HG02763 (cell line): ENCODE data around the gene ADIRF.
"Not testable (repeated sequence)": the region's sequence is repeated elsewhere in the genome, so short reads cannot be mapped to it uniquely, and the experiment has no call there.

Source experiments
- ATAC-seq: cut with Tn5 transposase; IDR thresholded peaks from one replicate; pipeline ENCODE4 v1.9.1; 2021; ENCODE audit warnings: mild to moderate bottlenecking, moderate library complexity; ENCODE audit not compliant: unreplicated experiment

ADIRF gene

DNA sequence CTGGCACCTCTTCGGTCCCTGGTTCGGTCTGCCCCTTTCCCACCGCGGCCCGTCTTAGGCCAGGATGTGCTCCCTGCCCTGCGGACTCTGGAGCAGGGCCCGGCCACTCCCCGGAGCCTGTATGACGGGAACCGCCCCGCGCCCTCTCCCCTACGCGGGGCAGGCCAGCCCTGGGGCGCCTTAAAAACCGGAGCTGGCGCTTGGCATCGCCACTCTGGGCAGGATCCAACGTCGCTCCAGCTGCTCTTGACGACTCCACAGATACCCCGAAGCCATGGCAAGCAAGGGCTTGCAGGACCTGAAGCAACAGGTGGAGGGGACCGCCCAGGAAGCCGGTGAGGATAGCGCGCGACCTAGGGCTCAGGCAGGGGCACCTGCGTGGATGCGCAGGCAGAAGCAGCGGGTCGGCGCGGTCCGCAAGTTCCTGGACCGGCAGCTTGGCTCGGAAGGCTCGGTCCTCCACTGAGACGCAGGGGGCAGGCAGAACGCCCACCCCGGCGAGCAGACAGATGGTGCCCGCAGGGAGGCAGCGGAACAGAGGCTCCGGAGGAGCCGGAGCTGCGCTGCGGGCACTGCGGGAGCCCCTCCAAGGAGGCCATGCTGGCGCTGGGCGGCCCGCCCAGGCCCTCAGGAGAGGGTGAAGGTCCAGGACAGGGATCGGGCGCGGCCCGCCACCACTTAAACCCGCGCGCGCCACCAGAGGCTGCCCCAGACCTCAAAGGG, at the start of gene ADIRF:
Gene ADIRF, plus strand, starts transcription at position 212 of the 723 bp plus-strand sequence. Its CDS starts 63 bp downstream, at position 275.
- ATAC-seq: no peak

DNA sequence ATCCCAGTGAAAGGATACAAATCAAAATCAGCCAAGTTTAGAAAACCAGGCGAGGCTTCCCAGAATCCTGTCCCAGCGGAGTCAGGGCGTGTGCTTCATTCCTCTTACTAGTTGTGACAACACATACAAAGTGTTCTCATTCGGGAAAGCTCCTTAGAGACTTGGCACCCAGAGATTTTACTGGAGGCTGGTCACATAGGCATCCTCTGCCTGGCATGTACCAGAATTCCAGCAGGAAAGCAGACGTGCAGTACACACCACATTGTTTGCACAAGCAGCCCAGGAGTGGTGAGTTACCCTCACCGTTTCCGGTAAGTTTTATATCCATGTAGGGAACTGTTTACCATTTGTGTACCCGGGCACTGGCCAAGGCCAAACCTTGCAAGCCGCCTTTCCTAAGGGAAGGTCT, 45.7 kb upstream of the ADIRF start:
- no peak for ATAC-seq

DNA sequence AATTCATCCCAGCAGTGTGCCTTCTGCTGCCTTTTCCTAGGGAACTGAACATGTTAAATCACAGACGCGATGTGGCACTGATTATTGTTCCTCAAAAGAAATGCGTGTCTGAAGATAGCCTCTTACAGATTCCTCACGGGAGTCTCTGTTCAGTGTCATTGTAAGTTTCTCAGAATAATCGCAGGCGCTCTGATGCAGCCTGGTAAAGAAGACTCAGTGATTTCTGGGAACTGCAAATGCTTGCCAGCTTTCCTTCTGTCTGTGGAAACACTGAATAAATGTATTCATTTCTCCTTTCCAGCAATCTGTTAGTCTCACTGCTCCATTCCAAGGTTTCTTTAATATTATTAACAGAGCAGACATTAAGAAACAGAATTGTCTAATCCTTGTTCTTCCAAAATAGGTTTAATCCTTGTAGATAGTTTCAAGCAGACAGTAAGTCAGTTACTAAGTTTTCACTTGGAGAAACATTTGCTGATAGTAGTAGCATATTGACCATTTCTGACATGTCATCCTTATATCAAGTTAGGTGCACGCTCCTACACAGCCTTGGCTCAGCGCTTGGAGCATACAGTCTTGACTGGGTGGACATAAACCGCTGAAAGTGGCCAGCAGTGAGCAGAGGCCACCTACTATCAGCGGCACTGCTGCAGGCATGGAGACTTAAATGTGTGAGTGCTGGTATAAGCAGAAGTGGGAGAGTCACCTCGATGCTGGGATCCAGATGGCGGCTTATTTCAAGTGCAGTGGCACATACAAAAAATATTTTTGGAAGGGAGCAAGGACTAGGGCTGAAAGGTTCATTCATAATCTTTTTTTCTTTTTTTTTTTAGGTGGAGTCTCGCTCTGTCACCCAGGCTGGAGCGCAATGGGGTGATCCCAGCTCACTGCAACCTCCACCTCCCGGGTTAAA, 38.6 kb upstream of the ADIRF start:
- ATAC-seq: no peak

DNA sequence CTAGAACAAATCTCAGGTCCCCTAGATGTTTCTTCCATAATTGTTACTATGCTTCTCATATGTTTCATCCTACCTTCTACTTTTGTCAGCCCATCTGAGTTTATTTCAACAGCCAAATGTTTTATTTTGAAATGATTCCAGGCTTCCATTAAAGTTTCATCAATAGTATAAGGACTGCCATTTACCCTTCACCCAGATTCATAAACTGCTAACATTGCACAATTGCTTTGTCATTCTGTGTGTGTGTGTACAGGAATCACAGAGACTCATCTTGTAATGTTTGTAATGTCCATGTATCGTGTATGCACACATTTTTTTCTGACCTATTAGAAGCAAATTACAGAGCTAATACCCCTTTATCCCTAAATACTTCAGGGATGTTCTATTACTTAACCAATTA, 36.4 kb upstream of the ADIRF start:
- ATAC-seq: no peak

DNA sequence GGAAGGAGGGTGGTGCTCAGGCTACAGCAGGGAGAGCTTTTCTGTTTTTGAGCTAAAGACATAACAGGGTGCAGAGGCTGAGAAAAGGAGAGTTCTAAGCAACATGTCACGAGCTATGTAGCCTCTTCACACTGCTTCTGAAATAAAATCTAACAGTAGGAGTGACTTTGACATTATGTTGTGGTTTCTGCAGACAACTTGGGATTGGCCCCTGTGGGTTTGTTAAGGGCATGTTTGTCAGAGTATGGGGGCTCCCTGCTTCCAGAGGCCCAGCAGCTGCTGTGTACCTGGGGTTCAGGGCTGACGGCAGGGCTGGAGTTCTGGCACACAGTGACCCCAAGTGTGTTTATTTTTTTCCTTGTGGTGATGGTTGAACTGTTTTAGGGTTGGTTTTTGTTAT, 35.6 kb upstream of the ADIRF start:
- no peak for ATAC-seq

DNA sequence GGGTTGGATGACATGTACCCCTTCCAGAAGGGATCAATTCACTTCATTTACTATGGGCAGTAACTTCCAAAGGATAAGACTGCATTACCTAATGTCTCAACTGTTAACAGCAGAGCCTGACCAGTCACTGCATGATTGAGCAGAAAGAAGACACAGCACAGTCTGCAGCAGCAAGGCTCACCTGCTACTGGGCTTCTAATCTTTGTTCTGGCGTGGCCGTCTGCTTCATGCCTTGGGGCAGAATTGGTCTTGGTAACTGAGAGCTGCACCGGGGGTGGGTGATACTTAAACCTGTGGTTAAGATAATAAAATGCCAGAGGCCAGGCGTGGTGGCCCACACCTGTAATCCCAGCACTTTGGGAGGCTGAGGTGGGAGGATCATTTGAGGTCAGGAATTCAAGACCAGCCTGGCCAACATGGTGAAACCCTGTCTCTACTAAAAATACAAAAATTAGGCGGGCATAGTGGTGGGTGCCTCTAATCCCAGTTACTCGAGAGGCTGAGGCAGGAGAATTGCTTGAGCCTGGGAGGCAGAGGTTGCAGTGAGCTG, 34.0 kb upstream of the ADIRF start:
- not testable (repeated sequence) for ATAC-seq

DNA sequence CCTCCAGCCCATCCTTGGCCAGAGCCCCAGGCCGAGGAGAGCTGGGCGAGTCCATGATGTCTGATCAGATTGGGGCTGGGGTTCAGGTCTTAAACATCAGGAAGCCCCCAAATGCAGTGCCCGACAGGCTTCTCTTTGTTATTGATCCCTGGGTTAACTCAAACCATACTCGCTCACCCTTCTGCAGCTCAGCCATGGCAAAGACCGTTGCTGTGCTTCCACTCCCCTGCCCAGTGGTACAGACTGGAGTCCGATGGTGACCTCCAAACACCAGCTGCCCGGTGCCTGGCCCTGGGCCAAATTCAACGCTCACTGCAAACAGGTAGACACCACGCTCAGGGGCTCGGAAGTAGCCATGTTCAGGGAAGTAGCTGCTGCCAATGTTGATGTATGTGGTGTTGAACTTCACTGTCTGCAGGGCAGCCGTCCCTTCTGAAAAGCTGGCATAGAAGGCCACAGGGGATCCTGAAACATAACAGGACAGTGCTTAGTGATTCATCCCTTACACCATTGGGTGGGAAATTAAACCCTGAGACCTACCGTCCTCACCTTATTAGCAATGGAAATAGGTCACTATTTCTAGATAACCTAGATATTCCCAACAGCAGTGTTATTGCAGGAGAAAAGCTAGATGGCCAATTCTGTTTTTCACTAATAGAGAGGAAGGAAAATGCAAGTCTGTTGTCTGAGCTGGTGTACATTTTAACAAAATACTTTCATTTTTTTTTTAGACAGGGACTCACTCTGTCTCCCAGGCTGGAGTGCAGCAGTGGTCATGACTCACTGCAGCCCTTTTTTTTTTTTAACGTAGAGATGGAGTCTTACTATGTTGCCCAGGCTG, 31.4 kb upstream of the ADIRF start:
- ATAC-seq: no peak

DNA sequence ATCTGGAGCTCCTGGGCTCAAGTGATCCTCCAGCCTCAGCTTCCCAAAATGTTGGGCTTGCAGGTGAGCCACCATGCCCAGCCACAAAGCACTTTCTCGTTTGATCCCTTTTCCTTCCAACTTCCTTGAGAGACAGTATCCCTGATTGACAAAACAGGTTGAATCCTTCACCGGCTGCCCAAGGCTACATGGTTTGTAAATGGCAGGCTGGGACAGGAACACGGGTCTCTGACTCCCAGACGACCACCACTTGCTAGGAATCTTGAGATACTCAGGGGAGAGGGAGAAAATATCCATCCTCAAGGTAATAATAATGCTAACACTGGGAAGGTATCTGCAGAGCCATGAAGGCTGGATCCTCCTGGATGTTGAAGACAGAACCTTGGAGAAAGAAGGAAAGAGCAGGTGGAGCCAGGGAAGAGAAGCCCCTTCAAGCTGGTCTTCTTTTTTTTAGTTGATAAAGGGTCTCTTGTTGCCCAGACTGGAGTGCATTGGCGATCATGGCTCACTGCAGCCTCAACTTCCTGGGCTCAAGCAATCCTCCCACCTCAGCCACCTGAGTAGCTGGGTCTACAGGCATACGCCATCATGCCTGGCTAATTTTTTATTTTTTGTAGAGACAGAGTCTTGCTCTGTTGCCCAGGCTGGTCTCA, 30.7 kb upstream of the ADIRF start:
- ATAC-seq: no peak

DNA sequence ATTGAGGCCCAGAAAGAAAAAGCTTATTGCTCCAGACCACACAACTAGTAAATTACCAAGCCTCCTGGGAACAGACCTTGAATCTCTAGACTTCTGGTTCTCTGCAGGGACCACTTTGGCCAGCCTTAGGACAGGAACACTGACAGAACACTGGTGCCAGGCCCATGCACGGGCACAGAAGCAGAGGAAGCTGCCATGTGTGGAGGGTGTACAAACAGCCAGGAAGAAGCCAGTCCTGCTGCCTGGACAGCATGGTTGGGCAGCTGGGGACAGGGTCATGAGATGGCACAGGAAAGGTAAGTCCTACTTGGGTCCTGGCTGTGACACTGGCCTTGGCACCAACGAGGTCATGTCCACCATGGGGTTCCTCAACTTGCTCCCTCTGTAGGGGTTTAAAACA, 30.0 kb upstream of the ADIRF start:
- no peak for ATAC-seq

DNA sequence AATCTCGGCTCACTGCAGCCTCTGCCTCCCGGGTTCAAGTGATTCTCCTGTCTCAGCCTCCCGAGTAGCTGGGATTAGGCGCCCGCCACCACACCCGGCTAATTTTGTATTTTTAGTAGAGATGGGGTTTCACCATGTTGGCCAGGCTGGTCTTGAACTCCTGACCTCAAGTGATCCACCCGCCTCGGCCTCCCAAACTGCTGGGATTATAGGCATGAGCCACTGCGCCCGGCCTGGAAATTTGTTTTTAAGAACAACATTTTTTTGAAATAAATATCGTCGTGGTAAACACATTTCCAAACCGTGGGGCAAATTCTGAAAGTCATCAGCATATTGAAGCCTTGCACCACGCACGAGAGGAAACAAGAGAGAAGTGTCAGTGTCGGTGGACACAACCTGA, 28.2 kb upstream of the ADIRF start:
- ATAC-seq: not testable (repeated sequence)

DNA sequence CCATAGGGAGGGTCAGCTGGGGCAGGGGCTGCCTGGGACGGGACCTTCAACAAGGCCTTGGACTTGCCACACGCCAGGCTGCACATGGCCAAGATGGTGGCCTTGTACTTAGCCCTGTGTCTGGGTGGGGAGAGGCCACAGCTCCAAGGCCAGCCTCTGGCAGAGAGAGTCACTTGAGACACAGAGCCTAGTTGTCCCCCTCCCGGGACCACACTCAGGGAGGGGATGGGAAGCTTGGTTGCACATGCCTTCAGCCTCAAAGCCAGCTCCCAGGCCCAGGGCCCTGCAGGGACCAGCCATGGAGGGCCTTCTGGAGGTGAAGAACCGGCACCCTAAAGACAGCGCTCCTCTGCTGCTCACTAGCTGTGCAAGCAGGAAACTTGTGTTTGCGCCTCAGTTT, 27.6 kb upstream of the ADIRF start:
- no peak for ATAC-seq

DNA sequence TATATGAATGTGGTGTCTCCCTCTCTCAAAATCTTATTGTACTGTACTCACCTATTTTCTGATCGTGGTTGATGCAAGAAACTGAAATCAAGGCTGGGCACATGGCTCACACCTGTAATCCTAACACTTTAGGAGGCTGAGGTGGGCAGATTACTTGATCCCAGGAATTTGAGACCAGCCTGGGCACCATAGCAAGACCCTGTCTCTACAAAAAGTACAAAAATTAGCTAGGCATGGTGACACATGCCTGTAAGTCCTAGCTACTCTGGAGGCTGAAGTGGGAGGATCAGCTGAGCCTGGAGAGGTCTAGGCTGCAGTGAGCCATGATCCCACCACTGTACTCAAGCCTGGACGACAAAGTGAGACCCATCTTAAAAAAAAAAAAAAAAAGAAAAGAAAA, 26.9 kb upstream of the ADIRF start:
- ATAC-seq: no peak

DNA sequence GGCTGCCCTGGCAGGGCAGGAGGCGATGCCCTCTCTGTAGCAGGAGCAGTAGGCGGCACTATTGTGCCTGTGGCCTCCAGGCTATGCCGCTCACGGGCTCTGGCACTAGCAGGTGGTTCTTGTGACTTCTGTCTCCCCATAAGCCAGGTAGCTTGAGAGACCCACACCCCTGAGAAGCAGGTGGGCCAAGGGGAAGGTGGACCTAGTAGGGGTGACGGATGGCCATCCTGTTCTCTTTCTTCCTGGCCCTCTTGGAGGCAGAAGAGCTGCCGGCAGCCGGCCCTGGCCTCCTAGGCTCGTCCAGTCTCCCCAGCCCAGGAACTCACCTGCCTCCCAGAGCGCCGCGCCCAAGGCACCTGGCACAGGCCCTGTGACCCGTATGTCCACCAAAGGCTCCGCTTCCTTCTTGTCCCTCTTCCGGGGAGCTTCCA, 26.3 kb upstream of the ADIRF start:
- no peak for ATAC-seq

DNA sequence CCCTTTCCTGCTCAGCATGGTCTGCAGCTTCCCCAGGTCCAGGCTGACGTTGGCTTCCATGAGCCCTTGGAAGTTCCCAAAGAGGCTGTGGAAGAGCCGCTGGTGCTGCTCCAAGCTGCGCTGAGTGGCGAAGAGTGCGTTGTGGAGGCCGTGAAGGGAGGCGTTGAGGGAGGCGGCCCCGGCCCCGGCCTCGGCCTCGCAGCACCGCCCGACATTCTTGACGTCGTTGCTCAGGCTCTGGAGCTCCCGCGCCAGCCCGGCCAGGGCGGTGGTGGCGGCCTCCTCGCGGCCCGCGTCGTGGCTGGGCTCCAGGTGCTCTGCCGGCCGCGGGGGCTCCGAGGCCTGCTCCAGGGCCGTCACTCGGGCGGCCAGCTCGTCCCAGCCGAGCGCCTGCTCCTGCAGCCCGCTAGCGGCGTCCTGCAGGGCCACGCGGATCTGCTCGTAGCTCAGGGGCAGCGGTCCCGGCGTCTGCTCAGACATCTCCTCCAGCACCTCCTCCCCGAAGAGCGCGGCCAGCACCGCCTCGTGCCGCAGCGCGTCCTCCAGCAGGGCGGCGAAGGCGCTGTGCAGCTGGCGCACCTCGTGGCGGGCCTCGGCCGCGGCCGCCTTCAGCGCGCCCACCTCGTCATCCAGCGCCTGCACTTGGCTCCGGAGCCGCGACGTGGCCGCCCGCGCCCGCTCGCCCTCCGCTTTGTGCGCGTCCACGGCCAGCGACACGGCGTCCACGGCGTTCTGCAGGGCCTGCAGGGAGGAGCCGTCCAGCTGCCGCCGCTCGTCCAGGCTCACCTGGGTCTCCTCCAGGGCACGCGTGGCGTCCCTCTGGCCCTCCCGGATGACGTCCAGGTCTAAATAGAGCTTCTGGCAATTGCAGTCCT, 25.6 kb upstream of the ADIRF start:
- ATAC-seq: no peak

DNA sequence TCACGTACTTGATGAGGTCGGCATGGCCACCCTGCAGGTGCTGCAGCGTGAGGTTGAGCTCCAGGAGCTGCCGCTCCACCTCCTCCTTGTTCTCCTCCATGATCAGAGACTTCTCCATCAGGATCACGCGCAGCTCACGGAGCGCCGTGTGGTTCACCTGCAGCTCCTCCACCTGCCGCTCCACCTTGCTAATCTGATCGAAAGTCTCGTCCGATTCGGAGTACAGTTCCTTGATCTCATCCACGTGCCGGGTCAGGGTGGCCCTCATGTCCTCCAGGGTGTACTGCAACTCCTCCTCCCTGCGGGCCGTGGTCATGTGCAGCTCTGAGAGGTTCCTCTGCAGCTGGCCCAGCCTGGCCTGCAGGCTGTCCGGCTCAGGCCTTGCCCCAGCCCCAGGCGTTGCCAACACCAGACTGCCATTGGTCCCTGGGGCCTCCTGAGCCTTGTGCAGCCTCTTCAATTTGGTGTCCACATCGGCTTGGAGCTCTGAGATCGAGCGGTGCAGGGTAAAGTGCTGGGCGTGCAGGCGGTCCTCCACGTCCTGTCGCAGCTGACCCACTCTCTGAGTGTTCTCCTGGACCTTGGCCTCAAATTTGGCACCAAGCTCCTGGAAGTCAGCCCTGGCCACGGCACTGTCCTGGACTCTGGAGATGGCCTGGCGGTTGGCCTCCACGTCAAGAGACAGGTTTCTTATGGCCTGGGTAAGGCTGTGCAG, 24.8 kb upstream of the ADIRF start:
- no peak for ATAC-seq

DNA sequence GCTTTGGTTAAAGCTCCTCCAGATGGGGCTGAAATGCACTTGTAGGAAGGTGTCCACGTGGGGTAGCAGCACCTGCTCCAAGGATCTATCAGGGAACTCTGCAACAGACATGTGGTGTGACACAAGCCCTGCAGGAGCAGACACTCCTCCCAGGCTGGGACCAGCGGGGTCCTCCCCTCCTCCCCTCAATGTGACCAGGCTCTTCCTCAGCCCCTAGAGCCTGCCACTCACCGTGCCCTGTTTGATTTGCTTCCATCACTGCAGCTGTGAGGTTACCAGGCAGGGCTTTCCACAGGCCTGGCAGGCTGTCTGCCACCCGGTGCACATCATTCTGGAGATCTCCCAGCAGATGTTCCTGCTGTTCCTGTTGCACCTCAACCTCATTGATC, 24.3 kb upstream of the ADIRF start:
- no peak for ATAC-seq

DNA sequence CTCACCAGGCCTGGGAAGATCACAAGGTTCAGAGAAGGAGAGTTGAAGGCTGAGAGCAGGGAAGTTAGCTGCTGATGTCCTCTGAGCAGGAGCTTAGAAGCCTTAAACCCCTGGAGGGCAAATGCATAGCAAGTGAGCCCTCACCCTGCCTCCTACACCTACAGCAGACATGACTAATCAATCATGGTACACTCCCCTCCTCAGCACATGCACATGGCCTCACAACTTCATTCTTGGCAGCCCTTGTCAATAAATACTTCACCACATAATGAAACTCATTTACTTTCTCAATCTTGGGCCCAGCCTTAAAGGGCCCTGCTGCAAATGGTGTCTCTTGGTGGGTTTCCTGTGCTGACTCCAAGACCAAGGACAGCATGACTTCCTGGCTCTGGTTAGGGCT, 23.8 kb upstream of the ADIRF start:
- no peak for ATAC-seq

DNA sequence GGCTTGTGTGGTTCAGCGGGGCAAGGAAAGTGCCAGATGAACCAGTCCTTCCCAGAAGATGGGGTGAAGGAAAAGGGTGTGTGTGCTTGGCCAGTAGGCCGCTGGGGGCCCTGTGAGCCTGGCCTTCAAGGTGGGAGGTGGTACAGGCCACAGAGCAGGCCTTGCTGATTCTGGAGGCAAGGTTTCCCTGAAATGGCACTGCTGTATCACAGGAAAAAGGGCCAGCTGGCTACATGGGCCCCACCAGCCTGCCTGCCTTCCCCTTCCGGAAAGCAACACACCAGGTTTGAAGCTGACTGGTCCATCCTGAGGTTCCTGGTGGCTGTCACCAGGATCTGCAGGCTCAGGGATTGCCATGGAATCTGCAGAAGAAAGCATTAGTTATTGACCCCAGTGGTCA, 23.4 kb upstream of the ADIRF start:
- ATAC-seq: no peak
